GM21390 (cell line): ENCODE measurements around the gene NSUN7.

Source experiments
- ATAC-seq: cut with Tn5 transposase; IDR thresholded peaks from one replicate; pipeline ENCODE4 v1.9.1; 2021; ENCODE audit not compliant: unreplicated experiment

NSUN7 gene

DNA sequence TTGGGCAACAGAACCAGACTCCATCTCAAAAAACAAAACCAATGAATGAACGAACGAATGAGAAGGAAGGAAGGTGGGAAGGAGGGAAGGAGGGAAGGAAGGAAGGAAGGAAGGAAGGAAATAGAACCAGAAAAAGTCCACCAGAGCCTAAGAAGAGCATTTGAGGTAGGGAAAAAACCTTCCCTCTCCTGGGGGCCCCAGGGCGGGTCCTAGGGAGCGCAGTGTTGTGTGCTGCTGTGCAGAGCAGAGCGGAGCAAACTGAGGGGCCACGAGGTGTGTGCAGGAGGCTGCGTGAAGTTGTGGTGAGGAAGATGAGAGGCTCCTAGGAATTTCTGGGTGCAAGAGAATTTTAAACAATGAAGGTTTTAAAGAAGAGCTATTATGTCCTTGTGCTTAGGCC is 16.0 kb upstream of the NSUN7 start:
- no peak for ATAC-seq

- no peak for ATAC-seq
Measured at GRCh38 chr4:40734497-40734896, 15.3 kb upstream of the NSUN7 start.

DNA sequence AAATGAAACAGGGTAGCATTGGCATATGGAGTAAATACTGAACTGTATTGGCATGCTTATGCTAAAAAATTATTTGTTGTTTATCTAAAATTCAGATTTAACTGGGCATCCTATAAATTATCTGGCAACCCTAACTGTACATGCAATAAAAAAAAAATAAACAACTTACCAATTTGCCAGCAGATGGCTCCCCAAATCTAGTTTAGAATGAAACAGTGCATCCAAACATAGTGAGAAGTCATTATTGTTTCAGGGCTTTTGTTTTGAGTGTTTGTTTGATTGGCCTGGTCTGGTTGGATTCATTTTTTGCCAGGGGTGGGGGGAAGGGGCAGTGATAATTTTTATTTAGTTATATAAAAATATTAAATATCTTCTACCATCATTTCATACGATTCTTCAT is 12.8 kb upstream of the NSUN7 start:
- no peak for ATAC-seq

GRCh38 chr4:40737879-40738278 is 11.9 kb upstream of the NSUN7 start:
- no peak for ATAC-seq

GRCh38 chr4:40739347-40739746 is 10.4 kb upstream of the NSUN7 start:
- no peak for ATAC-seq

GRCh38 chr4:40744218-40744617 is 5.5 kb upstream of the NSUN7 start:
- no peak for ATAC-seq

DNA sequence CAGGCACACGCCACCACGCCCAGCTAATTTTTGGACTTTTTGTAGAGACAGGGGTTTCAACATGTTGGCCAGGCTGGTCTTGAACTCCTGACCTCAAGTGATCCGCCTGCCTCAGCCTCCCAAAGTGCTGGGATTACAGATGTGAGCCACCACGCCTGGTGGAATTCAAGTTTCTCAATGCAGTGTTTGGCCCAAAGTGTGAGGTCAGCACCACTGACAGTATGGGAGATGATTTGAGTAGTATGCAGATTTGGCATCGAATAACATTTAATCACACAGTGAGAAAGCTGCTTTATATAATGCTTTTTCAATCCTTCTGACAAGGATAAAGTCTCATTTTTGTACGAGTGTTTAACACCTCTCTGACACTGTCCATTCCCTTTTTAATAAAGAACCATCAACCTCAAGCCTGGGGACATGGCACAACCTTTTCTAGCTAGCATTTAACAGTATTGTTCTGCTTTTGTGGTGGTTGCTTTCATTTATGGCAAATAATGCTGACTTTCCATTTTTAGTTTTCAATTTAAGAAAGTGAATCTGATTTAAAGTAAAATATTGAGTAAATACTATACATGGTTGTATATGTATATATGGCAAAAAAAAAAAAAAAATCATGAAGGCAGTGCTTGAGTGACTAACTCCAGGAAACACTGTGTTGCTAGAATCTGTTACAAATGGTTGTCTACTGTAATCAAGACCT is 4.3 kb upstream of the NSUN7 start:
- ATAC-seq, result no peak

- ATAC-seq, result no peak
Measured at GRCh38 chr4:40747207-40747835, 2.4 kb upstream of the NSUN7 start.

DNA sequence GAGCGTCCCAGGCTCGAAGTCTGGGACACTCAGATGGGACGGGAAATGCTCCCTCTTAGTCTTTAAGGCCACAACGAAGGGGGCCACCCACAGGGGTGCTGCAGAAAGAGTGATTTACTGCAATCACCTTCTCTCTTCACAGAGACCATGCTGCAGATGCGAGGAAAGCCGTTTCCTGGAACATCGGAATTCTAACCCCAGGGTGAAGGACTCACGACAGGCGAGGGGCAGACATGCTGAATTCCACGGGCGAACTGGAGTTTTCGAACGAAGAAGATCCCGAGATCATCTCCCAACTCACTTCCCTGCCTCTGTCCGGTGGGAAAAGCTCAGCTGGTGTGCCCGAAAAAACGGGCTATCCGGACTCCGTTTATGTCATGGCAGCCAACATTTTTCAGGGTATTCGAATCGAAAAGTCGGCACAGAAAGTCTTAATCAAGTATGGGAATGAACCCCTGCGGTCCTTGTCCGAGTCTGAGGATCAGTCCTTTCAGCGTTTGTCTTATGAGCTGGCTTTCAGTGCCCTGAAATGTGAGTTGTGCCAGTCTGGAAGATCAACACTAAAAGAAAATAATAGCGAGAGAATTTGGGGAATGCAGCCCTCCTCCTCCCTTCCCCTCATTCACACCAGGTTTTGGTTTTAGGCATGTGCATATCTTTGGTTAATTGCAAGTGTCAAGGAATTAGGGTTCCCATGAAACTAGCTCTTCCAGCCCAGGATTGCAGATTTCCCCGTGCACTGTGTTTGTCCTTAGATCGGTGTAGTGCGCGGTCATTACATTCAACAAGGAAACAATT is 905 bp downstream of the NSUN7 start:
- ATAC-seq, result no peak

DNA sequence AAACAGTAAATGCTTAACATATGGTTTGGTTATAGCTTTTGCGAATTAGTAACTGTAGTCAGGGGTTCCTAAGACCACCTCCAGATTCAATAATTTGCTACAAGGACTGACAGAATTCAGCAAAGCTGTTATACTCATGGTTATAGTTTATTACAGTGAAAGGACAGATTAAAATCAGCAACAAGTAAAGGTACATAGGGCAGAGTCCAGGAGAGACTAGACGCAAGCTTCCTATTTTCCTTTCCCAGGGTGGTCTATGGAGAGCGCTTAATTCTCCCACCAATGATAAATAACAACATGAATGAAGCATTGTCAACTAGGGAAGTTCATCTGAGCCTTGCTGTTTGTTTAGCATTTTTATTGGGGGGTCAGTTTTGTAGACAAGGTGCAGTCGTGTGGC is 5.9 kb downstream of the NSUN7 start:
- ATAC-seq, result no peak

DNA sequence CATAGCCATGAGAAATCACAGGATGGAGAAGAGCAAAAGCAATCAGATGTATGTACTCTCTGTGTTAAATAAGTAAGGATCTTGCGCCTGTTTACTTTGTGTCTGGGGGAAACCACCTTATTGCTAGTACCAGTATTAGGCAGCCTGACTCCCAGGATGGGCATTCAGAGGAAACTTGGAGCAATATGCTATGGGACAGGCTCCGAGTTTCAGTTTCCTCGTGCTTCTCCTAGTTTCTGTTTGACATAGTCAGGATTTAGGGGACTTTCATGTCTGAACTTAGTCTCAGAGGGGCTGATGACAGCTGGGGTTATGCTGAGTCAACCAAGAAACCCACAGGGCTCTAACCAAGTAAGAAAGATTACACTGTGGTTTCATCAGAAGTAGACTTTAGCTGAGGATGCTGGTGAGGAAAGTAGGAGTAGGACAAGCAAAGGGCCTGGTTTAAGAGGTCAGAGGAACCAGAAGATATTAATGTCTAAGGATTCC is 13.5 kb downstream of the NSUN7 start:
- peak; percentile 99 for ATAC-seq

- no peak for ATAC-seq
Measured at GRCh38 chr4:40769266-40769665, 19.5 kb downstream of the NSUN7 start.

DNA sequence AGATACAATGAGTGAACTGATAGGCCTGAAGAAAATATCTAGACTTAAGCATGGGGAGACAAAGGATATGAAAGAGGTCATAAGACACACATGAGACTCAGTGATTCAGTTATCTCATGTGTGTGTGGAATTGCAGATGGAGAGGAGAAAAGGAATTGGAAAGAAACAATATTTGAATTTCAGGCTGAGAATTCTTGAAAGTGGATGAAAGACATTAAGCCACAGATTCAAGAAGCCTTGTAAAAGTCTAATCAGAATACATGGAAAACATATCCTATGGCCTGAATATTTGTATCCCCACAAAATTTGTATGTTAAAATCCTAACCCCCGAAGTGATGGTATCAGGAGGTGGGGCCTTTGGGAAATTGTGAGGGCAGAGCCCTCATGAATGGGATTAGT is 28.3 kb downstream of the NSUN7 start:
- no peak for ATAC-seq

- no peak for ATAC-seq
Measured at GRCh38 chr4:40782876-40783275, 33.1 kb downstream of the NSUN7 start.

GRCh38 chr4:40785727-40786126 is 36.0 kb downstream of the NSUN7 start:
- no peak for ATAC-seq

DNA sequence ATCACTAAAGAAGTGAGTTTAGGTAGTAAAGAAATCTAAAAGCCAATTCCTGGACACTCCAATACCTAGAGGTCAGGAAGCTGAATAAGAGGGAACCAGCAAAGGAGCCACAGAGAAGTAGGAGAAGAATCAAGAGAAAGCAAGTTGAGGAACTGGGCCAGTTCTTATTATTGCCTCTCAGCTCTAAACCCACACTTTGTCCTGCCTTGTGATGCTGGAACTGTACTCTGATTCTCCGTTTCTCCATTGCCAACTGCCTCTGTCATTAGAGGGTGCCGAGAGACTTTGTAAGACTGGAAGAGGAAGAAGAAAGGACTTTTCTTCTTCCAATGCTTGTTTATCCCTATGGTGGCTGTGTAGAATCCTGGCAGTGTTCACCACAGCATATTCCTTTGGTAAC is 38.6 kb downstream of the NSUN7 start:
- ATAC-seq, result no peak

- no peak for ATAC-seq
Measured at GRCh38 chr4:40789031-40789430, 39.3 kb downstream of the NSUN7 start.

DNA sequence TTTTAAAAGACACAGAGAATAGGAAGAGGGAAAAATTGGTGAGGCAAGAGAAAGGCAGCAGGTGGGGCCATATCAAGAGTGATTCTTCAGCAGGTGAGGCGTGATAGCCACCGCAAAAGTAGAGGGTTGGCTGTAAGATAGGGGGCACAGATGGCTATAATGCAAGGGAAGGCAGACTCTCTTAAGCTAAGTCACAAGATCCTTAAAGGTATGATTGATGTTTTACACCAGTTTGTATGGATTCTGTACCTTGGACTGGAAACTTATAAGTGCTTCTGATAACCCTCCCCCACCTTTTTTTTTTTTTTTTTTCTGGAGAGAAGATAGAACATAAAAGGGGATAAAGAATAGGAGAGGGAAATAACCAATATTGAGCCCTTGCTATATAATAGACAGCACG is 40.0 kb downstream of the NSUN7 start:
- ATAC-seq, result no peak

- peak; percentile 93 for ATAC-seq
Measured at GRCh38 chr4:40800064-40800463, 50.3 kb downstream of the NSUN7 start.

DNA sequence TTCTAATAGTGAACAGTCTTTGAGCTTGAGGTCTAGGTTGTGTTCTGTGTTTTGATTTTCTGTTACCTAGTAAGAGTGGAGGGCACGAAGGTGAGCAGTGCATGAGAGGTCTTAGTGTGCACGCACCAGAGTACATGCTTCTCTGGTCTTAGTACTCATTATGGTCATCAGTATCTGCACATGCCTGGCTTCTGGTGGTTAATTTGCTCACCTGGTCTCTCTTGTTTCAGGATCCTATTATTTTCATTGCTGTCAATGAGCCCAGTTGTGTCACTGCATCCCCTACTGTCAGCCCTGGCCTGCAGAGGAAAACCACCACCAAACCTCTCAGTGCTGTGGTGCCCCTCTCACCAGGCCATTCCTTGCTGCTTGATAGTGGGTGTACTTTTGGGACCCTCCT is 54.8 kb downstream of the NSUN7 start:
- ATAC-seq, result no peak

- ATAC-seq, result no peak
Measured at GRCh38 chr4:40808926-40809457, 59.2 kb downstream of the NSUN7 start.

- no peak for ATAC-seq
Measured at GRCh38 chr4:40811956-40812355, 62.2 kb downstream of the NSUN7 start.
